ENCODE results near the gene IGFBP7. TPM values are rescaled to one million over a fixed set of nuclear protein-coding genes. Genes with fewer than 3 reads are reported as not detected.

The IGFBP7 gene
- total RNA-seq, 1 experiment from 2014 or later: not detected

DNA sequence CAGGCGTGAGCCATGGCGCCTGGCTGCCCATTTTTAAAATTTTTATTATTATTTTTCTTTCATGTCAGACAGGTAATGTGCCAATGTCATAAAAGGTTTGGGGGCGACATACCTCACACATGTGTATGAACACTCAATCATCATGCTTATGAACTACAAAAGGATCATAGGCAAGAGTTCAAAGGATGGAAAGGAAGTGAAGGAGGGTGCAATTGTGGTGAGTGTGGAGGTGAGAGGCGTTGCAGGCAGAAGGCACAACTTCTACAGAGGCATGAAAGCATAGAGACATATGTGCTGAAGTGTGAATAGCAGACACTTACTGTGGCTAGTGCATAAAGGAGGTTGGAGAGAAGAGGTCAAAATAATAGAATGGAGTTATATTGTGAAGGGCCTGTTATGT lies 4.0 kb downstream of the IGFBP7 start:
- intact Hi-C loops (cut with micrococcal nuclease; ENCODE audit: unreplicated experiment): no loop called here
- H3K4me1 ChIP-seq (ENCODE audit: insufficient read depth, low read length, poor library complexity, severe bottlenecking): no peaks in the 10 kb centered on the region
- no TSS peak for BruUV-seq (replicated peaks)
- no peak overlapping the region for H3K27ac ChIP-seq (ENCODE audit: low read depth, low read length, poor library complexity, severe bottlenecking)
- H3K4me3 ChIP-seq (ENCODE audit: low read depth, low read length, poor library complexity, severe bottlenecking): no peak overlapping the region
- ChIA-PET POLR2A (ENCODE audit: low non-redundant PET) (no interaction called here), CTCF (no interaction called here)
- no peaks in the 10 kb centered on the region for H3K36me3 ChIP-seq (ENCODE audit: insufficient read depth, low read length, poor library complexity, severe bottlenecking)
- no peaks in the 10 kb centered on the region for H3K9me3 ChIP-seq (ENCODE audit: low read depth, low read length, poor library complexity, severe bottlenecking)
- H3K27me3 ChIP-seq (replicated peaks; ENCODE audit: insufficient read depth, low read depth, low read length, poor library complexity): peaks cover 37% of the 10 kb centered on the region
- no peak for DNase-seq (ENCODE audit: low spot score)
- TF ChIP-seq, protein P1, sequence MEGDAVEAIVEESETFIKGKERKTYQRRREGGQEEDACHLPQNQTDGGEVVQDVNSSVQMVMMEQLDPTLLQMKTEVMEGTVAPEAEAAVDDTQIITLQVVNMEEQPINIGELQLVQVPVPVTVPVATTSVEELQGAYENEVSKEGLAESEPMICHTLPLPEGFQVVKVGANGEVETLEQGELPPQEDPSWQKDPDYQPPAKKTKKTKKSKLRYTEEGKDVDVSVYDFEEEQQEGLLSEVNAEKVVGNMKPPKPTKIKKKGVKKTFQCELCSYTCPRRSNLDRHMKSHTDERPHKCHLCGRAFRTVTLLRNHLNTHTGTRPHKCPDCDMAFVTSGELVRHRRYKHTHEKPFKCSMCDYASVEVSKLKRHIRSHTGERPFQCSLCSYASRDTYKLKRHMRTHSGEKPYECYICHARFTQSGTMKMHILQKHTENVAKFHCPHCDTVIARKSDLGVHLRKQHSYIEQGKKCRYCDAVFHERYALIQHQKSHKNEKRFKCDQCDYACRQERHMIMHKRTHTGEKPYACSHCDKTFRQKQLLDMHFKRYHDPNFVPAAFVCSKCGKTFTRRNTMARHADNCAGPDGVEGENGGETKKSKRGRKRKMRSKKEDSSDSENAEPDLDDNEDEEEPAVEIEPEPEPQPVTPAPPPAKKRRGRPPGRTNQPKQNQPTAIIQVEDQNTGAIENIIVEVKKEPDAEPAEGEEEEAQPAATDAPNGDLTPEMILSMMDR (conservative IDR thresholded peaks at IDR 0.05; ENCODE audit: low read depth, low read length): no peak
- no peak for TF ChIP-seq EZH2 (IDR thresholded peaks at IDR 0.05; ENCODE audit: borderline replicate concordance, low read depth, low read length, poor library complexity, severe bottlenecking)

DNA sequence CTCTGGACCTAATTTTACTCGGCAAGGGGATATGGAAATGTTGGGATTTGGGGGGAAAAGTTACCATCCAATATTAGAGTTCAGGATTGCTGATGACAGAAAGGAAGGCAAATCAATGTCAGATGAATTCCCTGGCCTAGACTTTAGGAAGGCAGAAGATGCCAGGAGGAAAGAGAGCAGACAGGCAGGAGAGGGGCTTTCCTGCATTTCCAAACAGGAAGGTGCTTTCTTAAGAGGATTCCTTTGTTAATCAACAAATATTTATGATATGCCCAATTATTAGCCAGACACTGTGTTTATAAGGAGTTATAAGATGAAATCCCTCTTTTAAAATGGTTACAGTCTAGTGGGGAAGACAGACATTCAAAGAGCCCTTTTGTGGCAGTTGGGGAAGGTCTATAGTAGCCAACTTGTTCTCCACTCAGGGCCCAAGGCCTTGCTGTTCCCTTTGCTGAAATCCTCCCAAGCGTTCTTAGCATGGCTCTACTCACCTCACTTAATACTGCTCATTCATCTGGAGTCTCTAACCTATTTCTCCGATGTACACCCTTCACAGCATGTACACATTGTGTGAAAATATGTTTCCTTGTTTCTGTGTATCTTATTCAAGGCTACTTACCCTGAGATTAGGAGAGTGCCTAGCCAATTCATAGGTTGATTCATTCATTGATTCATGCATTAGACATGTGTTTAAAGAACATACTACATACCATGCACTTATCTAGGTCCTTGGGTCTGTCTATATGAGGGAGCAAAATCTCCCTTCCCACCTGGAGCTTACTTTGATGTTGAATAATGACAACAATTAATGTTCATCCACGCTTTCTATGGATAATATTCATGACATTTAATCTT lies 5.3 kb downstream of the IGFBP7 start:
- intact Hi-C loops (cut with micrococcal nuclease; ENCODE audit: unreplicated experiment): no loop called here
- no peaks in the 10 kb centered on the region for H3K36me3 ChIP-seq (ENCODE audit: insufficient read depth, low read length, poor library complexity, severe bottlenecking)
- ChIA-PET CTCF (no interaction called here), POLR2A (ENCODE audit: low non-redundant PET) (no interaction called here)
- H3K9me3 ChIP-seq (ENCODE audit: low read depth, low read length, poor library complexity, severe bottlenecking): no peaks in the 10 kb centered on the region
- no peak overlapping the region for H3K4me3 ChIP-seq (ENCODE audit: low read depth, low read length, poor library complexity, severe bottlenecking)
- peaks cover 29% of the 10 kb centered on the region for H3K27me3 ChIP-seq (replicated peaks; ENCODE audit: insufficient read depth, low read depth, low read length, poor library complexity)
- TF ChIP-seq, protein P1 (conservative IDR thresholded peaks at IDR 0.05; ENCODE audit: low read depth, low read length): no peak
- no peak for TF ChIP-seq EZH2 (IDR thresholded peaks at IDR 0.05; ENCODE audit: borderline replicate concordance, low read depth, low read length, poor library complexity, severe bottlenecking)
- no TSS peak for BruUV-seq (replicated peaks)
- H3K4me1 ChIP-seq (ENCODE audit: insufficient read depth, low read length, poor library complexity, severe bottlenecking): no peaks in the 10 kb centered on the region
- no peak for DNase-seq (ENCODE audit: low spot score)
- H3K27ac ChIP-seq (ENCODE audit: low read depth, low read length, poor library complexity, severe bottlenecking): no peak overlapping the region

DNA sequence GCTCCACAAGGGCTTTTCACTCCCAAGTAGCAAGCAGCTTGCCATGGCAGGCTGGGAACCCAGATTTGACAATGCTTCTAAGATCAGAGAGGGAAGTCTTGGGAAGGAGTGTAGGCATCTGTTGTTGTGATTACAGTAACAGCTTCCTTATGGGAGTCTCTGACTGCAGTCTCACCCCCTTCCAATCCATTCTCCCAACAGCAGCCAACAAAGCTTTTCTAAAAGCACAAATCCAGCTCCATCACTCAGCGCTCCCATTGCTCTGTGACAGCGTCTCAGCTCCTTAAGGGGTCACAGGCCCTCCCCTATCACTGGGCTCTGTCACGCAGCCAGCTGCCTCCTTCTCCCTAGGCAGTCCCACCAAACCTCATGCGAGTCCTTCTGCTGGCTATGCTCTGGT lies 7.1 kb downstream of the IGFBP7 start:
- ChIA-PET CTCF (no interaction called here), POLR2A (ENCODE audit: low non-redundant PET) (no interaction called here)
- Histone ChIP-seq H3K4me1 (ENCODE audit: insufficient read depth, low read length, poor library complexity, severe bottlenecking) (no peaks in the 10 kb centered on the region), H3K27ac (ENCODE audit: low read depth, low read length, poor library complexity, severe bottlenecking) (no peak overlapping the region), H3K27me3 (replicated peaks; ENCODE audit: insufficient read depth, low read depth, low read length, poor library complexity) (peaks cover 11% of the 10 kb centered on the region), H3K4me3 (ENCODE audit: low read depth, low read length, poor library complexity, severe bottlenecking) (no peak overlapping the region), H3K9me3 (ENCODE audit: low read depth, low read length, poor library complexity, severe bottlenecking) (no peaks in the 10 kb centered on the region), H3K36me3 (ENCODE audit: insufficient read depth, low read length, poor library complexity, severe bottlenecking) (no peaks in the 10 kb centered on the region)
- DNase-seq (ENCODE audit: low spot score): no peak
- BruUV-seq (replicated peaks): no TSS peak
- TF ChIP-seq, protein P1 (conservative IDR thresholded peaks at IDR 0.05; ENCODE audit: low read depth, low read length): no peak
- TF ChIP-seq EZH2 (IDR thresholded peaks at IDR 0.05; ENCODE audit: borderline replicate concordance, low read depth, low read length, poor library complexity, severe bottlenecking): no peak
- intact Hi-C loops (cut with micrococcal nuclease; ENCODE audit: unreplicated experiment): no loop called here

Measured in A673 (cell line).